Neuronal stem cell (in vitro differentiated cells): Measurements from ENCODE around the gene ELMO1.
A peak's percentile ranks its signal among the peaks of the same experiment; 100 is the strongest.

Source experiments
- DNase-seq: peaks from one replicate; pipeline ENCODE4 v3.0.0-alpha.2; 2013; ENCODE audit warnings: low spot score
- H2AFZ ChIP-seq: one replicate; pipeline ENCODE4 v1.6.1; 2013; ENCODE audit warnings: mild to moderate bottlenecking, low read length, inconsistent platforms
- H2AK5ac ChIP-seq: 2 replicates; pipeline ENCODE4 v1.6.1; 2013; ENCODE audit warnings: low read depth, mild to moderate bottlenecking, inconsistent platforms, low read length, moderate library complexity, mixed read lengths
- H2BK120ac ChIP-seq: 2 replicates; pipeline ENCODE4 v1.6.1; 2013; ENCODE audit warnings: low read depth, mild to moderate bottlenecking, inconsistent platforms, low read length, moderate library complexity, mixed read lengths
- H2BK12ac ChIP-seq: one replicate; pipeline ENCODE4 v1.6.1; 2013; ENCODE audit warnings: low read length, inconsistent platforms
- H2BK15ac ChIP-seq: 2 replicates; pipeline ENCODE4 v1.6.1; 2013; ENCODE audit warnings: mild to moderate bottlenecking, low read length, inconsistent platforms, mixed read lengths
- H2BK5ac ChIP-seq: one replicate; pipeline ENCODE4 v1.6.1; 2013; ENCODE audit warnings: inconsistent platforms, mild to moderate bottlenecking, low read length, moderate library complexity
- H3K14ac ChIP-seq: one replicate; pipeline ENCODE4 v1.6.1; 2013; ENCODE audit warnings: low read length, inconsistent platforms
- H3K18ac ChIP-seq: 2 replicates; pipeline ENCODE4 v1.6.1; 2013; ENCODE audit warnings: low read length, inconsistent platforms
- H3K23ac ChIP-seq: 2 replicates; pipeline ENCODE4 v1.6.1; 2013; ENCODE audit warnings: low read depth, mild to moderate bottlenecking, mixed read lengths, low read length, inconsistent platforms; ENCODE audit not compliant: poor library complexity
- H3K27ac ChIP-seq: replicated peaks from 3 replicates; pipeline ENCODE4 v1.5.1; 2013; ENCODE audit warnings: low read length, inconsistent platforms
- H3K27me3 ChIP-seq, 3 experiments: 2 replicates each; pipeline ENCODE4 v1.6.1; 2013; ENCODE audit warnings: low read length in 3 of 3, mild to moderate bottlenecking in 2 of 3, inconsistent platforms in 1 of 3, low read depth in 1 of 3, mixed read lengths in 1 of 3, moderate library complexity in 1 of 3; ENCODE audit not compliant: control insufficient read depth in 3 of 3, insufficient read depth in 3 of 3
- H3K36me3 ChIP-seq, 2 donors: replicated peaks in 1 of 2; 2 replicates each; pipeline ENCODE4 v1.6.1; 2013; ENCODE audit warnings: low read length in 2 of 2; ENCODE audit not compliant: control insufficient read depth in 2 of 2, insufficient read depth in 2 of 2
- H3K4ac ChIP-seq: 2 replicates; pipeline ENCODE4 v1.6.1; 2013; ENCODE audit warnings: inconsistent platforms, mild to moderate bottlenecking, low read length, moderate library complexity
- H3K4me1 ChIP-seq, 2 donors: 1 replicate in 1 of 2; 2 replicates in 1 of 2; pipeline ENCODE4 v1.6.1; 2013; ENCODE audit warnings: low read length in 2 of 2, low read depth in 1 of 2; ENCODE audit not compliant: control insufficient read depth in 2 of 2, insufficient read depth in 1 of 2
- H3K4me2 ChIP-seq: one replicate; pipeline ENCODE4 v1.6.1; 2013; ENCODE audit warnings: mild to moderate bottlenecking, low read length, inconsistent platforms; ENCODE audit not compliant: insufficient read depth, poor library complexity, severe bottlenecking
- H3K4me3 ChIP-seq, 2 donors: 2 replicates each; pipeline ENCODE4 v1.5.1; 2013; ENCODE audit warnings: low read length in 2 of 2, mild to moderate bottlenecking in 2 of 2, inconsistent platforms in 1 of 2, moderate library complexity in 1 of 2
- H3K79me1 ChIP-seq: one replicate; pipeline ENCODE4 v1.6.1; 2013; ENCODE audit warnings: low read depth, mild to moderate bottlenecking, inconsistent platforms, low read length, moderate library complexity
- H3K9ac ChIP-seq: one replicate; pipeline ENCODE4 v1.6.1; 2013; ENCODE audit warnings: mild to moderate bottlenecking, low read depth, low read length, inconsistent platforms; ENCODE audit not compliant: poor library complexity
- H3K9me3 ChIP-seq, 2 donors: replicated peaks in 1 of 2; 2 replicates each; pipeline versions ENCODE3 to v1.6.1; 2013; ENCODE audit warnings: low read length in 2 of 2, mild to moderate bottlenecking in 2 of 2, inconsistent platforms in 1 of 2, low read depth in 1 of 2, mixed read lengths in 1 of 2, moderate library complexity in 1 of 2; ENCODE audit not compliant: control insufficient read depth in 2 of 2, insufficient read depth in 1 of 2
- H4K8ac ChIP-seq: one replicate; pipeline ENCODE4 v1.6.1; 2013; ENCODE audit warnings: low read depth, mild to moderate bottlenecking, inconsistent platforms, low read length, moderate library complexity
- H4K91ac ChIP-seq: one replicate; pipeline ENCODE4 v1.6.1; 2013; ENCODE audit warnings: low read length, low read depth, mild to moderate bottlenecking, inconsistent platforms; ENCODE audit not compliant: poor library complexity
- WGBS, 2 donors: extraction: QIAGEN DNeasy Blood & Tissue Kit; methylation state at CpG; one replicate each; pipeline ENCODE4 v1.1.7; 2013; ENCODE audit warnings: missing lambda C conversion rate in 2 of 2, mixed read lengths in 1 of 2; ENCODE audit not compliant: insufficient read length in 2 of 2, insufficient replicate concordance in 1 of 2; ENCODE audit errors: extremely low coverage in 2 of 2; 5-methylcytosine and 5-hydroxymethylcytosine counted together

ELMO1 gene

DNA sequence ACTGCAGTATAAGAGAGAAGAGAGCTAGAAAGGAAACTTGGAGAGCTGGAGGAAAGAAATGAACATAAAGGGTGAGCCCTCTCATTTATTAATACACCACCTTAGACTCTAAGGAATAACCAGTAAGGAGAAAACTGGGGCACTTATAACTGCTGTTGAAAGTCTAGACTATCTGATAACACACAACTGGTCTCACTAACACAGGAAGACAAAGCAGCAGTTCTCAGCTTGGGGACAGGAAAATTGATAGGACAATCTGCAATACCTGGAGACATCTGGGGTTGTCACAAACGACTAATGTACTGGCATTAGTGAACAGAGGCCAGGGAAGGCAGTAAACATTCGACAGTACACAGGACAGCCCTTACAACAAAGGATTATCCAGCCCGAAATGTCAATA, 6.8 kb downstream of the ELMO1 start:
- Histone ChIP-seq H4K91ac (no peak overlapping the region), H3K14ac (no peak overlapping the region), H2AFZ (peak overlapping the region; percentile 2), H2AK5ac (no peak overlapping the region), H3K27ac (no peak overlapping the region), H3K79me1 (no peaks in the 10 kb centered on the region), H3K4me3 (no peak overlapping the region), H3K27me3 (no peaks in the 10 kb centered on the region), H3K9ac (no peak overlapping the region), H3K9me3 (no peaks in the 10 kb centered on the region), H3K4me1 (peaks cover 7 to 13% of the 10 kb centered on the region in 2 donors), H2BK5ac (no peak overlapping the region), H2BK15ac (no peak overlapping the region), H3K4me2 (no peak overlapping the region), H2BK120ac (no peak overlapping the region), H3K4ac (no peak overlapping the region), H3K23ac (no peak overlapping the region), H4K8ac (no peak overlapping the region), H3K18ac (no peak overlapping the region), H2BK12ac (no peak overlapping the region), H3K36me3 (no peaks in the 10 kb centered on the region)
- no CpG with 5 or more reads among the region's 3 CpGs for WGBS, 2 donors
- no peak for DNase-seq

DNA sequence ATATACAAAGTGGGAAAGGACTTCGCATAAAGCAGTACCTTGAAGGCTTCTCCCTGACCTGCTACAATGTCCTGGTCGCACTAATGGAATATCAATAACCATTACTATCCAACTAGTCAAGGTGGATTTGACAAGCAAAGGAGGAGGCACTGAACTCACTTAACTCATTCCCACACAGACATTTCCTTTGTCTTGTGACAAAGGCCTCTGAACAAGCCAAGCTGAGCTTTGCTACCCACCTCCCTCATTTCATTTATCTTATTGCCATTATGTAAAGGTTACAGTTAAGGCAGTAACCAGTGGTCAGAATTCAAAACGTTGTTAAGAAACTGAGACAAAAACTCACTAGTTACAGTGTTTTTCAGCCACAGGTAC, 7.3 kb downstream of the ELMO1 start:
- Histone ChIP-seq H3K4me2 (no peak overlapping the region), H2AK5ac (no peak overlapping the region), H3K79me1 (no peaks in the 10 kb centered on the region), H2BK15ac (no peak overlapping the region), H3K4me3 (no peak overlapping the region), H4K91ac (no peak overlapping the region), H3K27ac (no peak overlapping the region), H3K9me3 (no peaks in the 10 kb centered on the region), H3K4ac (no peak overlapping the region), H3K36me3 (no peaks in the 10 kb centered on the region), H4K8ac (no peak overlapping the region), H3K14ac (no peak overlapping the region), H3K4me1 (peaks cover 7 to 13% of the 10 kb centered on the region in 2 donors), H3K18ac (no peak overlapping the region), H3K23ac (no peak overlapping the region), H2BK12ac (no peak overlapping the region), H3K27me3 (no peaks in the 10 kb centered on the region), H3K9ac (no peak overlapping the region), H2AFZ (peak overlapping the region; percentile 2), H2BK120ac (no peak overlapping the region), H2BK5ac (no peak overlapping the region)
- DNase-seq, result no peak
- no CpG with 5 or more reads among the region's 3 CpGs for WGBS, 2 donors

DNA sequence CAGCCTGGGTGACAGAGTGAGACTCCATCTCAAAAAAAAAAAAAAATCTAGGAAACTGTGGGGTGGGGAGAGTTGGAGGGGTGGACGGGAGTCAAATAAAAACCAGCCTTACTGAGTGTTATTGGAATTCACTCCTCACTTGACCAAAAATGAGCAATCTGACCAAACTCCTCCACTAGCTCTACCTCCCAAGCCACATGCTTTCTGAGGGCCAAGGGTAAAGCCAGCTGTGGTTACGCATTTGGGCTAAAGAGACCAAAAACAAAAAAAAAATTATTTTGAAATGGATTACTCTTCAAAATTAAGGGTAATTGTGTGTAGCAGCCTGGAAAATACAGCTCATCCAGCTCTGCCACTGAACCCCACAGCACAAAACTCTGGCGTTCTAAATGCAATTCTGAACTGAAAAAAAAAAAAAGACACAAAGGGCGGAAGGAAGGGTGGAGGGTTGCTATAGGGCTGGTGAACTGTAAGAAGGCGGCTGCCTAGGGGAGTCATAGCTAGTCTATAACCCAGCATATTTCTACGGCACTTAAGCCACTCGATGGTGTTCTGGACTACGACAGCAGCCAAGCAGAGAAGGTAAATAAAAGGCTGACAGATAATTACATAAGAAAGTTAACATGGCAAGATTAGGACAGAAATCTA, 7.8 kb downstream of the ELMO1 start:
- Histone ChIP-seq H2AFZ (no peak overlapping the region), H3K27ac (no peak overlapping the region), H3K4me2 (no peak overlapping the region), H3K79me1 (no peaks in the 10 kb centered on the region), H3K4me3 (no peak overlapping the region), H2BK12ac (no peak overlapping the region), H2AK5ac (no peak overlapping the region), H2BK5ac (no peak overlapping the region), H3K9ac (no peak overlapping the region), H3K4me1 (peaks cover 7 to 13% of the 10 kb centered on the region in 2 donors), H3K14ac (no peak overlapping the region), H4K91ac (no peak overlapping the region), H2BK15ac (no peak overlapping the region), H4K8ac (no peak overlapping the region), H3K18ac (no peak overlapping the region), H3K27me3 (no peaks in the 10 kb centered on the region), H3K23ac (no peak overlapping the region), H3K36me3 (no peaks in the 10 kb centered on the region), H3K4ac (no peak overlapping the region), H3K9me3 (no peaks in the 10 kb centered on the region), H2BK120ac (no peak overlapping the region)
- no peak for DNase-seq
- no CpG with 5 or more reads among the region's 8 CpGs for WGBS, 2 donors

DNA sequence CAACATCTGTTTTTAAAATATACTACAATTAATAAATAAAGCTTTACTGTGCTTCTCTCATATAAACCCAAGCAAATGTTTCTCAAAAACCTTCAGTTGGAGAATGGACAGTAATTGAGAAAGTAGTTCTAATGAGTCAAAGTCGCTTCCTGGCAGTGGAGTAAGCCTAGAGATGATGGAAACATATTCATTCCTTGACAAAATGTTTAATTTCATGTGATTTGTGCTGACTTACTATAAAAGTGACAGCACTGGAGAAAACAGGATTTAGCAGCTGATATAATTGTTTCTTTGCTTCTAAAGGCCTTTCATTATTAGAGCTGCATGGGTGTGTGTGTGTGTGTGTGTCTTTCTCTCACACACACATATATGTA, 9.0 kb downstream of the ELMO1 start:
- Histone ChIP-seq H3K9me3 (no peaks in the 10 kb centered on the region), H3K4me2 (no peak overlapping the region), H2BK5ac (no peak overlapping the region), H3K14ac (no peak overlapping the region), H4K8ac (no peak overlapping the region), H3K18ac (no peak overlapping the region), H3K9ac (no peak overlapping the region), H3K4me3 (no peak overlapping the region), H2BK12ac (no peak overlapping the region), H2AK5ac (no peak overlapping the region), H4K91ac (no peak overlapping the region), H3K4ac (no peak overlapping the region), H2AFZ (no peak overlapping the region), H3K4me1 (peaks cover 7 to 13% of the 10 kb centered on the region in 2 donors), H3K27me3 (no peaks in the 10 kb centered on the region), H3K23ac (no peak overlapping the region), H2BK15ac (no peak overlapping the region), H2BK120ac (no peak overlapping the region), H3K36me3 (no peaks in the 10 kb centered on the region), H3K27ac (no peak overlapping the region), H3K79me1 (no peaks in the 10 kb centered on the region)
- no CpG with 5 or more reads among the region's 1 CpG for WGBS, 2 donors
- no peak for DNase-seq
